ENCODE measurements around the gene GTF2A1L. TPM values are rescaled to one million over a fixed set of nuclear protein-coding genes. Genes with fewer than 3 reads are reported as not detected.
A peak's percentile ranks its signal among the peaks of the same experiment; 100 is the strongest.

The GTF2A1L gene
- total and polyA plus RNA-seq, 8 donors: 0.34 to 0.98 (median 0.68) TPM; not detected in 3

DNA sequence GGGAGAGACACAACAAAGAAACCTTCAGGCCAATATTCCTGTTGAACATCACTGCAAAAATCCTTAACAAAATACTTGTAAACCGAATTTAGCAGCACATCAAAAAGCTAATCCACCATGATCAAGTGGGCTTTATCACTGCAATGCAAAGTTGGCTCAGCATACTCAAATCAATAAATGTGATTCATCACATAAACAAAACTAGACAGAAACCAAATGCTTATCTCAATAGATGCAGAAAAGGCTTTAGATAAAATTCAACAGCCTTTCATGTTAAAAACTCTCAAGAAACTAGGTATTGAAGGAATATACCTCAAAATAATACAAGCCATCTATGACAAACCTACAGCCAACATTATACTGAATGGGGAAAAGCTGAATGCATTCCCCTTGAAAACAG lies 20.6 kb downstream of the GTF2A1L start:
- no peak overlapping the region for H3K4me3 ChIP-seq
- TF ChIP-seq, protein P1, sequence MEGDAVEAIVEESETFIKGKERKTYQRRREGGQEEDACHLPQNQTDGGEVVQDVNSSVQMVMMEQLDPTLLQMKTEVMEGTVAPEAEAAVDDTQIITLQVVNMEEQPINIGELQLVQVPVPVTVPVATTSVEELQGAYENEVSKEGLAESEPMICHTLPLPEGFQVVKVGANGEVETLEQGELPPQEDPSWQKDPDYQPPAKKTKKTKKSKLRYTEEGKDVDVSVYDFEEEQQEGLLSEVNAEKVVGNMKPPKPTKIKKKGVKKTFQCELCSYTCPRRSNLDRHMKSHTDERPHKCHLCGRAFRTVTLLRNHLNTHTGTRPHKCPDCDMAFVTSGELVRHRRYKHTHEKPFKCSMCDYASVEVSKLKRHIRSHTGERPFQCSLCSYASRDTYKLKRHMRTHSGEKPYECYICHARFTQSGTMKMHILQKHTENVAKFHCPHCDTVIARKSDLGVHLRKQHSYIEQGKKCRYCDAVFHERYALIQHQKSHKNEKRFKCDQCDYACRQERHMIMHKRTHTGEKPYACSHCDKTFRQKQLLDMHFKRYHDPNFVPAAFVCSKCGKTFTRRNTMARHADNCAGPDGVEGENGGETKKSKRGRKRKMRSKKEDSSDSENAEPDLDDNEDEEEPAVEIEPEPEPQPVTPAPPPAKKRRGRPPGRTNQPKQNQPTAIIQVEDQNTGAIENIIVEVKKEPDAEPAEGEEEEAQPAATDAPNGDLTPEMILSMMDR (IDR thresholded peaks at IDR 0.05): no peak
- intact Hi-C loops (cut with DNase I): no loop called here

DNA sequence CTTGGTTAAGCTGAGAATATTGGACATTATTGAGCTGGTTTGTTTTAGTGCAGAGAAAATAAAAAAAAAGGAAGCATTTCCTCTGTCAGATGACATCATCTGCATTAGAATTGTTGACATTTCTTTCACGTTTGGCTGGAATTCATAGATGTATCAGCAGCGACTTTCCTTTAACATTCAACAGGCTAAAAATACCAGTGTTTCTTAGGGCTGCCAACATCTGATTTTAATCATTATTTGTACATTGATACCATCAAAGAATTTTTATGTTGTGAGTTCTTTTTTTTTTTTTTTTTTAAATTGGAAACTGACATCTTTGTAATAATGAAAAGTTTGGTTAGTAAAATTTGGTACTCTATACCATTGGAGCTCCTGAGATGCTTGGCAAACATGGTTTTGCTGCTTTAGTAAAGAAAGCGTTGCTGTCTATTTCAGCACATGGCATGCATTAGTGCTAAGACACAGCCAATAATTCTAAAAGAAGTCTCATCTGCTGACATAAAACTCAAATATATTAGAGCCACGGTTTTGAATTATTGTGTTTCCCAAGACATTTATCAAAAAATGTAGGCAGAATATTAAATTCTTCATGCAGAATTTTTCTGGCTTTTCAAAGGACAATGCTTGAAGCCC lies 33.6 kb downstream of the GTF2A1L start:
- no peak for ATAC-seq
- TF ChIP-seq, protein P1 (IDR thresholded peaks at IDR 0.05): no peak
- no peak overlapping the region for H3K27ac ChIP-seq
- intact Hi-C loops (cut with DNase I): no loop called here
- H3K4me1 ChIP-seq: no peaks in the 10 kb centered on the region
- H3K27me3 ChIP-seq: no peaks in the 10 kb centered on the region
- no peak overlapping the region for H3K4me3 ChIP-seq
- DNase-seq: peak in 1 of 4 donors; percentile 6
- no peaks in the 10 kb centered on the region for H3K36me3 ChIP-seq
- no peaks in the 10 kb centered on the region for H3K9me3 ChIP-seq

More for the DNA sequence above, 20.6 kb downstream of the GTF2A1L start:
- no peak for ATAC-seq
- no peaks in the 10 kb centered on the region for H3K27me3 ChIP-seq
- H3K36me3 ChIP-seq: no peaks in the 10 kb centered on the region
- H3K27ac ChIP-seq: no peak overlapping the region
- DNase-seq: no peak
- H3K4me1 ChIP-seq: no peaks in the 10 kb centered on the region
- H3K9me3 ChIP-seq: peaks cover 0 to 2% of the 10 kb centered on the region in 2 donors

DNA sequence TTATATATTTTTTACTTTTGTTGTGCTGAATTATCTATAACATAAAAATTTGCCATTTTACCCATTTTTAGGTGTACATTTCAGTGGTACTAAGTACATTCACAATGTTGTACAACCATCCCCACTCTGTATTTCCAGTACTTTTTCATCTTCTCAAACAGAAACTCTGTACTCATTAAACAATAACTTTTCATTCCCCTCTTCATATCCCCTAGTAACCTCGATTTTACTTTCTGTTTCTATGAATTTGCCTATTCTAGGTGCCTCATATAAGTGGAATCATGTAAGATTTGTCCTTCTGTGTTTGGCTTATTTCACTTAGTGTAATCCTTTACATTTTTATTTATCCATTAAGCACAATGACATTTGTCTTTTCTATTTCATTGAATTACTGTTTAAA lies 51.3 kb downstream of the GTF2A1L start:
- Histone ChIP-seq H3K4me1 (no peaks in the 10 kb centered on the region), H3K27me3 (no peaks in the 10 kb centered on the region), H3K9me3 (peaks cover 0 to 5% of the 10 kb centered on the region in 2 donors), H3K36me3 (no peaks in the 10 kb centered on the region), H3K27ac (no peak overlapping the region), H3K4me3 (no peak overlapping the region)
- intact Hi-C loops (cut with DNase I): no loop called here
- ATAC-seq (no peak), DNase-seq (no peak)
- TF ChIP-seq, protein P1 (IDR thresholded peaks at IDR 0.05): no peak

DNA sequence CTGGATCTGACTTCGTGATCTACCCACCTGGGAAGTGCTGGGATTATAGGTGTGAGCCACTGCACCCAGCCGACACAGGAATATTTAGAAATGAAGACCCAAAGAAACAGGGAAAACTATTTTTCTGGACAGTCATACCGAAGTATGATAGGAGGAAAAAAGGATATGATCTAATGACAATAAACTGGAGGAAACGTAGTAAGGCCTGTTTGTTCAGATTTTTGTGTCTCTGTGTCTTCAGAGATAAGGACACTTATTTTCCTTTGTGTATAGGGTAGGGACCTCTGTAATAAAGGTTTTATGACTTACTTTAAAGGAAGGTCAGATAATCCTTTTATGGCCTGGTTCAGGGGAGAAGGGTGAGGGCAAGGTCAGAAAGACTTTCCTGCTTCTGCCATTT lies 55.9 kb downstream of the GTF2A1L start:
- no peak for ATAC-seq
- TF ChIP-seq, protein P1 (IDR thresholded peaks at IDR 0.05): no peak
- no peak overlapping the region for H3K27ac ChIP-seq
- no peak overlapping the region for H3K4me3 ChIP-seq
- intact Hi-C loops (cut with DNase I): no loop called here
- peaks cover 0 to 5% of the 10 kb centered on the region in 2 donors for H3K9me3 ChIP-seq
- no peak for DNase-seq
- H3K36me3 ChIP-seq: no peaks in the 10 kb centered on the region
- H3K27me3 ChIP-seq: no peaks in the 10 kb centered on the region
- no peaks in the 10 kb centered on the region for H3K4me1 ChIP-seq

DNA sequence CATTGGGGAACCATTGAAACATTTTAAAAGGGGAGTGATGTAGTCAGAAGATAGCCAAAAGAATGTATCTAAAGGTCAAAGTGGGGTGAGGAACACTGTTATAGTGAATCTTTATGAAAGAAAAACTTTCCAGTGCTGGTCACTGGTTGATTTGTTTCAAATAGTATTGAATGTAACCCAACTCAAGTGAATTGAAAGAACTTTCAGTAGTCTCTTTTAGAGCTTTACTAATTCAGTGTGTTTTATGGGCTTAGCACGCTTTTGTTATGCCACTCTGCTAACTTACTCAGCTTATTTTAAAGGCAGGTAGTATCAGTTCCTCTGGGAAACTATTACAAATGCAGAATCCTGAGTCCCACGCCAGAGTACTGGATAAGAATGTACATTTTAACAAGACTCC lies 57.3 kb downstream of the GTF2A1L start:
- H3K36me3 ChIP-seq: no peaks in the 10 kb centered on the region
- H3K27ac ChIP-seq: no peak overlapping the region
- no peaks in the 10 kb centered on the region for H3K27me3 ChIP-seq
- DNase-seq (no peak), ATAC-seq (no peak)
- TF ChIP-seq, protein P1 (IDR thresholded peaks at IDR 0.05): no peak
- intact Hi-C loops (cut with DNase I): no loop called here
- H3K9me3 ChIP-seq: peaks cover 0 to 5% of the 10 kb centered on the region in 2 donors
- no peak overlapping the region for H3K4me3 ChIP-seq
- no peaks in the 10 kb centered on the region for H3K4me1 ChIP-seq

Data from left lung (tissue), 10 donors.